GM12875 (cell line): Measurements from ENCODE around the gene WDR62.

ENCODE experiments used
- H3K4me3 ChIP-seq: one replicate; pipeline ENCODE4 v1.5.1; 2011; ENCODE audit warnings: low read depth, low read length, control low read depth
- CTCF ChIP-seq: IDR thresholded peaks from 2 replicates; pipeline ENCODE4 v1.5.1; 2011; ENCODE audit warnings: low read depth, mild to moderate bottlenecking, control low read depth, inconsistent platforms, low read length, moderate library complexity, borderline replicate concordance; ENCODE audit not compliant: insufficient read depth

The WDR62 gene

DNA sequence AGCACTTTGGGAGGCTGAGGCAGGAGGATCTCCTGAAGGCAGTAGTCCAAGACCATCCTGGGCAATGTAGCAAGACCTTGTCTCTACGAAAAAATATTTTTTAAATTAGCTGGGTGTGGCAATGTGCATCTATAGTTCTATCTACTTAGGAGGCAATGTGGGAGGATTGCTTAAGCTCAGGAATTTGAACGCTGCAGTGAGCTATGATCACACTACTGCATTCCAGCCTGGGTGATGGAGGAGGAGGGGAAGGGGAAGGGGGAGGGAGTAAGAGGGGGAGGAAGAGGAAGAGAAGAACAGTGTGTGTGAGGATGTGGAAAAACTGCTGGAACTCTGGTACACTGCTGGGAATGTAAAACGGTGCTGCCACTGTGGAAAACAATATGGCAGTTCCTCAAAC, 12.9 kb upstream of the WDR62 start:
- no peak for TF ChIP-seq CTCF

DNA sequence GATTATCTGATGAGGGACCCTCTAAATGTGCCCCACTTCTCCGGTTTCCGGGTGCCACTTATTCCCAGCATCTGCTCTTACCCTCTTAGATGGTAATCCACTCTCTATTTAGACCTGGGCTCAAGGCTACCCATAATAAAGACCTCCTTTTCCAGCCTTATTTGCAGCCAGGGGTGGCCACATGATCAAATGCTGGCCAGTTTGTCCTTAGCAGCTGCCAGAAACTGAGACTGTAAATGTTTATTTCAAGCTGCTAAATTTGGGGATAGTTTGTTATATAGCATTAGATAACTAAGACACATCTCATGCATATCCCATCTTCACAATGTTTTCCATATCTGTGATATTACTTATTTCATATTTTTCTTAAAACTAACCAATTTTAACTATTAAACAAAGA, 10.7 kb upstream of the WDR62 start:
- H3K4me3 ChIP-seq: no peak overlapping the region
- TF ChIP-seq CTCF: no peak

More for the DNA sequence above, 12.9 kb upstream of the WDR62 start:
- H3K4me3 ChIP-seq: no peak overlapping the region

DNA sequence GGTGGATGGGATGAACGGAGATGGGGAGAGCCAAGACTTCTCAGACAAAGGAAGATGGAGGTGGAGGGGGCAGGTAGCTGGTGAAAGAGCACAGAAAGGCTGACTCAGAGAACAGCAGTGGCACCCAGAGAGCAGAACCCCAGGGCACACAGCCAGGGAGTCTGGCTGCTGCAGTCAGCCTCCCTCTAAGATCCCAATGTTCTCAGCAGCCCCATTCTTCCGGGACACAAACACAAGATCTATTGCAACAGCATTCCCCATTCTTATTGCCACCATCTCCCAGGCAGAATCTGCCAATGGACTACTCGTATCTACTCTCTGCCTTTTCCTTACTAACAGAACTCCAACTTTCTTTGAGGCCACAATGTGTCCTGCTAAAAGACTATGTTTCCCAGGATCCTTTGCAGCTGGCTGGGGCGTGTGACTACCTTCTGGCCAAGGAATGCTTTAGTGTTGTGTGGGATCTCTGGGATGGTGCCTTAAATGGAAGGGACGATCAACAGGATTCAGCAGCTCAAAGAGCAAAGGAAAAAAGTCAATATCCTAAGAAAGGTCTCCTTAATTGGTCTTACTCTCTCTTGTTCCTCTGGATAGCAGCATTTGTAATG, 8.2 kb upstream of the WDR62 start:
- H3K4me3 ChIP-seq: no peak overlapping the region
- no peak for TF ChIP-seq CTCF

DNA sequence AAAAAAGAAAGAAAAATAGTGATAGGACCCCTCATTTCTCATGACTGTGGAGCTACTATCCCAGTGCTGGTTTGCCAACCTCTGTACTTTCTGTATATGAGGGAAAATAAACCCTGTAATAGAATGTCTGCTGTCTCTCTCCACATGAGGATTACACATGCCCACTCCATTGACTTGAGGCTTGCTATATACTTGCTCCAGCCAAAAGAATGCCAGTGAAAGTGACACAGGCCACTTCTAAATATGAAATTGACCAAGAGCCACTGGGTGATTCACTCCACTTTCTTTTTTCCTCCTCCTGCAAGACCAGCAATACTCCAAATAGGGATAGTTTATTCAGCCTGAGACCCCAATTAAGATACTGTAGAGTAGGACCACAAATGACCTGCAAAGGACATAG, 6.9 kb upstream of the WDR62 start:
- no peak overlapping the region for H3K4me3 ChIP-seq
- no peak for TF ChIP-seq CTCF

- no peak for TF ChIP-seq CTCF
- H3K4me3 ChIP-seq: no peak overlapping the region
These were observed 5.5 kb upstream of the WDR62 start for GRCh38 chr19:36049080-36049698.

- TF ChIP-seq CTCF: no peak
- no peak overlapping the region for H3K4me3 ChIP-seq
These were observed 3.5 kb upstream of the WDR62 start for GRCh38 chr19:36051236-36051635.

GRCh38 chr19:36051637-36052036, 3.1 kb upstream of the WDR62 start:
- no peak overlapping the region for H3K4me3 ChIP-seq
- TF ChIP-seq CTCF: no peak
